Fibroblast of lung (primary cell): Measurements from ENCODE around the gene HSPG2. TPM values are rescaled to one million over a fixed set of nuclear protein-coding genes. Genes with fewer than 3 reads are reported as not detected.
"Not testable (repeated sequence)": the region's sequence is repeated elsewhere in the genome, so short reads cannot be mapped to it uniquely, and the experiment has no call there.

Experiments
- DNase-seq, 2 donors: peaks; one replicate each; pipeline versions ENCODE4 v3.0.0 to v3.0.0-alpha.2; 2010; ENCODE audit warnings: low read depth in 2 of 2
- H2AFZ ChIP-seq: 2 replicates; pipeline ENCODE4 v1.5.1; 2012; ENCODE audit warnings: low read length, control low read depth, inconsistent platforms
- H3K27ac ChIP-seq: 2 replicates; pipeline ENCODE4 v1.5.1; 2011; ENCODE audit warnings: low read length, control low read depth; ENCODE audit not compliant: insufficient read depth
- H3K27me3 ChIP-seq: 2 replicates; pipeline ENCODE4 v1.5.1; 2011; ENCODE audit warnings: mild to moderate bottlenecking, low read length; ENCODE audit not compliant: control insufficient read depth, insufficient read depth
- H3K36me3 ChIP-seq: 2 replicates; pipeline ENCODE4 v1.5.1; 2011; ENCODE audit warnings: low read length; ENCODE audit not compliant: control insufficient read depth, insufficient read depth
- H3K4me1 ChIP-seq: 2 replicates; pipeline ENCODE4 v1.5.1; 2011; ENCODE audit warnings: low read length; ENCODE audit not compliant: control insufficient read depth, insufficient read depth; ENCODE audit errors: extremely low read depth
- H3K4me2 ChIP-seq: 2 replicates; pipeline ENCODE4 v1.5.1; 2011; ENCODE audit warnings: low read length, control low read depth; ENCODE audit not compliant: insufficient read depth; ENCODE audit errors: extremely low read depth
- H3K4me3 ChIP-seq, 4 experiments: fragments of 200-600 bp in 1 of 4; sonication (generic) in 1 of 4; replicated peaks in 1 of 4; 2 replicates each; pipeline ENCODE4 v1.5.1; 2011 to 2016; ENCODE audit warnings: low read length in 4 of 4, low read depth in 3 of 4, mild to moderate bottlenecking in 3 of 4, control low read depth in 2 of 4, inconsistent platforms in 1 of 4, mixed read lengths in 1 of 4; ENCODE audit not compliant: insufficient read depth in 1 of 4; ENCODE audit errors: control extremely low read depth in 1 of 4
- H3K79me2 ChIP-seq: 2 replicates; pipeline ENCODE4 v1.5.1; 2012; ENCODE audit warnings: mild to moderate bottlenecking, low read length, inconsistent platforms; ENCODE audit not compliant: control insufficient read depth, insufficient read depth
- H3K9ac ChIP-seq: 2 replicates; pipeline ENCODE4 v1.5.1; 2011; ENCODE audit warnings: mild to moderate bottlenecking, low read length, control low read depth; ENCODE audit not compliant: insufficient read depth
- H3K9me3 ChIP-seq: 2 replicates; pipeline ENCODE4 v1.5.1; 2012; ENCODE audit warnings: low read depth, low read length; ENCODE audit not compliant: control insufficient read depth, insufficient read depth
- H4K20me1 ChIP-seq: 2 replicates; pipeline ENCODE4 v1.5.1; 2011; ENCODE audit warnings: low read length; ENCODE audit not compliant: control insufficient read depth, insufficient read depth; ENCODE audit errors: extremely low read depth
- CTCF ChIP-seq, 2 donors: IDR thresholded peaks in 1 of 2; conservative IDR thresholded peaks in 1 of 2; 1 replicate in 1 of 2; 2 replicates in 1 of 2; pipeline ENCODE4 v1.5.1; 2011 to 2012; ENCODE audit warnings: low read length in 2 of 2, control low read depth in 1 of 2, inconsistent platforms in 1 of 2, low read depth in 1 of 2, mild to moderate bottlenecking in 1 of 2
- EZH2 ChIP-seq: IDR thresholded peaks from 2 replicates; pipeline ENCODE4 v1.5.1; 2012; ENCODE audit warnings: low read length, control low read depth, mild to moderate bottlenecking; ENCODE audit errors: missing control alignments
- polyA plus RNA-seq, 2 donors: library from polyadenylated mRNA; depleted of rRNA in 1 of 2; stranded (reverse) in 1 of 2; unstranded in 1 of 2; fragments of >200 nt; gene quantifications; 2 replicates each; pipeline ENCODE4 v1.2.1, GENCODE V29; 2011 to 2012; ENCODE audit warnings: missing spikeins in 1 of 2
- total RNA-seq: library from RNA; depleted of rRNA; stranded (reverse); fragments of >200 nt; gene quantifications from 2 replicates; pipeline ENCODE4 v1.2.1, GENCODE V29; 2014

Gene HSPG2
- total and polyA plus RNA-seq, 2 donors (not counting 1 experiment from before 2014, with no cell fraction given) = 40.7 to 88.4 TPM

- not testable (repeated sequence) for H3K4me3 ChIP-seq, H3K27me3 ChIP-seq, H2AFZ ChIP-seq, DNase-seq, H3K27ac ChIP-seq, H3K9ac ChIP-seq, H3K79me2 ChIP-seq, H4K20me1 ChIP-seq, H3K36me3 ChIP-seq, H3K4me2 ChIP-seq, H3K9me3 ChIP-seq, H3K4me1 ChIP-seq
These were observed 33.4 kb upstream of the HSPG2 start for GRCh38 chr1:21970523-21970922.

- H3K4me3 ChIP-seq, H3K27me3 ChIP-seq, H4K20me1 ChIP-seq, H3K79me2 ChIP-seq, DNase-seq, H3K36me3 ChIP-seq, H3K4me2 ChIP-seq, H3K9me3 ChIP-seq, H3K4me1 ChIP-seq, H3K9ac ChIP-seq, H2AFZ ChIP-seq, H3K27ac ChIP-seq: not testable (repeated sequence)
These were observed 32.0 kb upstream of the HSPG2 start for GRCh38 chr1:21969066-21969465.

- H3K9ac ChIP-seq, H3K4me1 ChIP-seq, H4K20me1 ChIP-seq, DNase-seq, H3K79me2 ChIP-seq, H3K27me3 ChIP-seq, H3K9me3 ChIP-seq, H3K4me3 ChIP-seq, H3K4me2 ChIP-seq, H3K36me3 ChIP-seq, H3K27ac ChIP-seq, H2AFZ ChIP-seq: not testable (repeated sequence)
These were observed 30.1 kb upstream of the HSPG2 start for GRCh38 chr1:21967216-21967615.

GRCh38 chr1:21966247-21967000 lies 29.3 kb upstream of the HSPG2 start:
- H3K9me3 ChIP-seq = no peaks in the 10 kb centered on the region
- peaks cover 3% of the 10 kb centered on the region for H3K4me1 ChIP-seq
- TF ChIP-seq EZH2 (no peak), CTCF (conservative IDR thresholded peaks at IDR 0.05 in 1 of 2, IDR thresholded peaks at IDR 0.05 in 1 of 2; ENCODE audit: low read depth in 1 of 2, low read length in 2 of 2) (no peak)
- H3K36me3 ChIP-seq = no peaks in the 10 kb centered on the region
- peak in 1 of 2 donors; percentile 66 for DNase-seq
- no peak overlapping the region for H3K9ac ChIP-seq
- no peak overlapping the region for H3K4me3 ChIP-seq
- no peak overlapping the region for H2AFZ ChIP-seq
- no peaks in the 10 kb centered on the region for H3K27me3 ChIP-seq
- no peaks in the 10 kb centered on the region for H4K20me1 ChIP-seq
- no peak overlapping the region for H3K27ac ChIP-seq
- no peak overlapping the region for H3K4me2 ChIP-seq
- H3K79me2 ChIP-seq = no peaks in the 10 kb centered on the region
